WTC11 (cell line): ENCODE results near the gene SRPX. TPM values are rescaled to one million over a fixed set of nuclear protein-coding genes. Genes with fewer than 3 reads are reported as not detected.

Experiments used
- ATAC-seq: fragments of 200-7000 bp; cut with Tn5 transposase; 2 replicates; pipeline ENCODE4 v1.10.0; 2021; ENCODE audit warnings: mild to moderate bottlenecking, moderate library complexity
- CTCF ChIA-PET: fragments of 300-600 bp; sonication (Branson Sonifier 250); formaldehyde crosslinking; loops from one replicate; lab custom pipeline; 2021; ENCODE audit warnings: antibody characterized with exemption; lab: Charles Lee
- POLR2A ChIA-PET: fragments of 350-600 bp; sonication (Branson Sonifier 250); formaldehyde crosslinking; loops from one replicate; lab custom pipeline; 2021; ENCODE audit warnings: antibody characterized with exemption; lab: Charles Lee
- DNase-seq: peaks from one replicate; pipeline ENCODE4 v3.0.0; 2021; ENCODE audit warnings: low spot score
- H3K27ac Mint-ChIP-seq: 2 replicates; pipeline ENCODE4 v1.8.0; 2021; ENCODE audit warnings: mixed read lengths
- H3K27me3 Mint-ChIP-seq: 2 replicates; pipeline ENCODE4 v1.8.0; 2021; ENCODE audit warnings: low read depth, mild to moderate bottlenecking, moderate library complexity, mixed read lengths
- H3K36me3 Mint-ChIP-seq: 2 replicates; pipeline ENCODE4 v1.8.0; 2021; ENCODE audit warnings: mixed read lengths
- H3K4me1 Mint-ChIP-seq: 2 replicates; pipeline ENCODE4 v1.8.0; 2022; ENCODE audit warnings: mixed read lengths
- H3K4me3 Mint-ChIP-seq: 2 replicates; pipeline ENCODE4 v1.8.0; 2021; ENCODE audit warnings: mild to moderate bottlenecking, moderate library complexity, mixed read lengths
- H3K9me3 Mint-ChIP-seq: 2 replicates; pipeline ENCODE4 v1.8.0; 2021; ENCODE audit warnings: mixed read lengths
- E2F4 ChIP-seq: sonication (generic); formaldehyde crosslinking; IDR thresholded peaks from 2 replicates; pipeline ENCODE4 v1.8.1; 2022; ENCODE audit warnings: low read depth, mild to moderate bottlenecking, moderate library complexity, missing genetic modification reagents, borderline replicate concordance
- ELF4 ChIP-seq: sonication (generic); formaldehyde crosslinking; IDR thresholded peaks from 2 replicates; pipeline ENCODE4 v1.8.1; 2022; ENCODE audit warnings: low read depth, mild to moderate bottlenecking, moderate library complexity, missing genetic modification reagents
- EMX1 ChIP-seq: fragments of 250-450 bp; sonication (Bioruptor Pico); IDR thresholded peaks from 2 replicates; pipeline ENCODE4 v1.8.0; 2021; ENCODE audit warnings: mild to moderate bottlenecking
- ERG ChIP-seq: fragments of 250-450 bp; sonication (Bioruptor Pico); IDR thresholded peaks from 2 replicates; pipeline ENCODE4 v1.8.0; 2021; ENCODE audit warnings: mild to moderate bottlenecking
- ESRRA ChIP-seq: sonication (generic); formaldehyde crosslinking; IDR thresholded peaks from 2 replicates; pipeline ENCODE4 v1.8.1; 2022; ENCODE audit warnings: mild to moderate bottlenecking, missing genetic modification reagents, borderline replicate concordance
- ETV6 ChIP-seq: sonication (generic); formaldehyde crosslinking; IDR thresholded peaks from 2 replicates; pipeline ENCODE4 v1.8.1; 2022; ENCODE audit warnings: mild to moderate bottlenecking, missing genetic modification reagents
- FOXJ3 ChIP-seq: sonication (generic); formaldehyde crosslinking; IDR thresholded peaks from 2 replicates; pipeline ENCODE4 v1.9.0; 2021; ENCODE audit warnings: missing genetic modification reagents, mild to moderate bottlenecking, borderline replicate concordance
- FOXP1 ChIP-seq: sonication (generic); formaldehyde crosslinking; IDR thresholded peaks from 2 replicates; pipeline ENCODE4 v1.8.0; 2022; ENCODE audit warnings: missing genetic modification reagents, mild to moderate bottlenecking, moderate library complexity, borderline replicate concordance
- GTF2I ChIP-seq: fragments of 250-450 bp; sonication (Bioruptor Pico); conservative IDR thresholded peaks from 2 replicates; pipeline ENCODE4 v1.4.0; 2021; ENCODE audit warnings: mild to moderate bottlenecking
- JAZF1 ChIP-seq: fragments of 250-450 bp; sonication (Bioruptor Pico); IDR thresholded peaks from 2 replicates; pipeline ENCODE4 v1.9.0; 2021; ENCODE audit warnings: moderate library complexity, mild to moderate bottlenecking, inconsistent platforms
- MYBL2 ChIP-seq: sonication (generic); formaldehyde crosslinking; IDR thresholded peaks from 2 replicates; pipeline ENCODE4 v1.8.1; 2023; ENCODE audit warnings: mild to moderate bottlenecking, moderate library complexity, missing genetic modification reagents
- NFATC4 ChIP-seq: fragments of 250-450 bp; sonication (Bioruptor Pico); IDR thresholded peaks from 2 replicates; pipeline ENCODE4 v1.9.0; 2021; ENCODE audit warnings: mild to moderate bottlenecking
- NFE2L1 ChIP-seq: sonication (generic); formaldehyde crosslinking; IDR thresholded peaks from 2 replicates; pipeline ENCODE4 v1.8.1; 2023; ENCODE audit warnings: missing genetic modification reagents
- NR1H2 ChIP-seq: sonication (generic); formaldehyde crosslinking; IDR thresholded peaks from 2 replicates; pipeline ENCODE4 v1.9.0; 2021; ENCODE audit warnings: mild to moderate bottlenecking, moderate library complexity, missing genetic modification reagents
- NR3C1 ChIP-seq: sonication (generic); formaldehyde crosslinking; conservative IDR thresholded peaks from 2 replicates; pipeline ENCODE4 v1.8.1; 2023; ENCODE audit warnings: low read depth, mild to moderate bottlenecking, missing genetic modification reagents
- SOX15 ChIP-seq: fragments of 250-450 bp; sonication (Bioruptor Pico); IDR thresholded peaks from 2 replicates; pipeline ENCODE4 v1.9.0; 2021; ENCODE audit warnings: mild to moderate bottlenecking
- TCF7 ChIP-seq: sonication (generic); formaldehyde crosslinking; IDR thresholded peaks from 2 replicates; pipeline ENCODE4 v1.8.0; 2022; ENCODE audit warnings: mild to moderate bottlenecking, low read depth, missing genetic modification reagents, moderate library complexity
- TEAD4 ChIP-seq: sonication (generic); formaldehyde crosslinking; IDR thresholded peaks from 2 replicates; pipeline ENCODE4 v1.8.0; 2022; ENCODE audit warnings: mild to moderate bottlenecking, missing genetic modification reagents
- ZNF317 ChIP-seq: sonication (generic); formaldehyde crosslinking; IDR thresholded peaks from 2 replicates; pipeline ENCODE4 v1.8.1; 2023; ENCODE audit warnings: low read depth, mild to moderate bottlenecking, moderate library complexity, missing genetic modification reagents, borderline replicate concordance
- ZNF671 ChIP-seq: fragments of 250-450 bp; sonication (Bioruptor Pico); IDR thresholded peaks from 2 replicates; pipeline ENCODE4 v1.8.0; 2021; ENCODE audit warnings: mild to moderate bottlenecking
- total RNA-seq: library from RNA; stranded (reverse); gene quantifications from 3 replicates; pipeline ENCODE4 v1.2.3, GENCODE V29; 2021
- TF ChIP-seq, protein P1 (sequence below): sonication (generic); formaldehyde crosslinking; IDR thresholded peaks from 2 replicates; pipeline ENCODE4 v1.8.1; 2022; ENCODE audit warnings: missing genetic modification reagents, borderline replicate concordance
- TF ChIP-seq, protein P2 (sequence below): sonication (generic); formaldehyde crosslinking; IDR thresholded peaks from 2 replicates; pipeline ENCODE4 v1.8.0; 2022; ENCODE audit warnings: mild to moderate bottlenecking, missing genetic modification reagents
- TF ChIP-seq, protein P3 (sequence below): sonication (generic); formaldehyde crosslinking; IDR thresholded peaks from 2 replicates; pipeline ENCODE4 v1.8.1; 2023; ENCODE audit warnings: mild to moderate bottlenecking, missing genetic modification reagents, borderline replicate concordance
- TF ChIP-seq, protein P4 (sequence below): sonication (generic); formaldehyde crosslinking; IDR thresholded peaks from 2 replicates; pipeline ENCODE4 v1.8.1; 2023; ENCODE audit warnings: mild to moderate bottlenecking, missing genetic modification reagents
- TF ChIP-seq, protein P5 (sequence below): sonication (generic); formaldehyde crosslinking; IDR thresholded peaks from 2 replicates; pipeline ENCODE4 v1.8.1; 2023; ENCODE audit warnings: mild to moderate bottlenecking, missing genetic modification reagents

Gene SRPX
- total RNA-seq, 1 experiment from 2014 or later: 7.7 TPM

GRCh38 chrX:38221391-38221929, 789 bp upstream of the SRPX start:
- peak overlapping the region; percentile 74 for H3K4me3 Mint-ChIP-seq
- DNase-seq (no peak), ATAC-seq (no peak)
- H3K9me3 Mint-ChIP-seq: no peaks in the 10 kb centered on the region
- H3K4me1 Mint-ChIP-seq: peaks cover 18% of the 10 kb centered on the region
- no peaks in the 10 kb centered on the region for H3K36me3 Mint-ChIP-seq
- no peak overlapping the region for H3K27ac Mint-ChIP-seq
- TF ChIP-seq ETV6 (CRISPR knock-in tag) (no peak), MYBL2 (CRISPR knock-in tag) (no peak), ERG (CRISPR knock-in tag) (no peak), GTF2I (no peak), FOXJ3 (CRISPR knock-in tag) (no peak), NR1H2 (CRISPR knock-in tag) (no peak), JAZF1 (no peak), NFATC4 (CRISPR knock-in tag) (no peak), E2F4 (no peak), ELF4 (CRISPR knock-in tag) (no peak), TEAD4 (no peak), ZNF671 (CRISPR knock-in tag) (no peak), SOX15 (CRISPR knock-in tag) (no peak), FOXP1 (CRISPR knock-in tag) (no peak), ZNF317 (CRISPR knock-in tag) (no peak)
- TF ChIP-seq, protein P1, sequence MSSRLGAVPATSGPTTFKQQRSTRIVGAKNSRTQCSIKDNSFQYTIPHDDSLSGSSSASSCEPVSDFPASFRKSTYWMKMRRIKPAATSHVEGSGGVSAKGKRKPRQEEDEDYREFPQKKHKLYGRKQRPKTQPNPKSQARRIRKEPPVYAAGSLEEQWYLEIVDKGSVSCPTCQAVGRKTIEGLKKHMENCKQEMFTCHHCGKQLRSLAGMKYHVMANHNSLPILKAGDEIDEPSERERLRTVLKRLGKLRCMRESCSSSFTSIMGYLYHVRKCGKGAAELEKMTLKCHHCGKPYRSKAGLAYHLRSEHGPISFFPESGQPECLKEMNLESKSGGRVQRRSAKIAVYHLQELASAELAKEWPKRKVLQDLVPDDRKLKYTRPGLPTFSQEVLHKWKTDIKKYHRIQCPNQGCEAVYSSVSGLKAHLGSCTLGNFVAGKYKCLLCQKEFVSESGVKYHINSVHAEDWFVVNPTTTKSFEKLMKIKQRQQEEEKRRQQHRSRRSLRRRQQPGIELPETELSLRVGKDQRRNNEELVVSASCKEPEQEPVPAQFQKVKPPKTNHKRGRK (CRISPR knock-in tag): no peak
- TF ChIP-seq, protein P2, sequence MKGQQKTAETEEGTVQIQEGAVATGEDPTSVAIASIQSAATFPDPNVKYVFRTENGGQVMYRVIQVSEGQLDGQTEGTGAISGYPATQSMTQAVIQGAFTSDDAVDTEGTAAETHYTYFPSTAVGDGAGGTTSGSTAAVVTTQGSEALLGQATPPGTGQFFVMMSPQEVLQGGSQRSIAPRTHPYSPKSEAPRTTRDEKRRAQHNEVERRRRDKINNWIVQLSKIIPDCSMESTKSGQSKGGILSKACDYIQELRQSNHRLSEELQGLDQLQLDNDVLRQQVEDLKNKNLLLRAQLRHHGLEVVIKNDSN (CRISPR knock-in tag): no peak
- TF ChIP-seq, protein P3, sequence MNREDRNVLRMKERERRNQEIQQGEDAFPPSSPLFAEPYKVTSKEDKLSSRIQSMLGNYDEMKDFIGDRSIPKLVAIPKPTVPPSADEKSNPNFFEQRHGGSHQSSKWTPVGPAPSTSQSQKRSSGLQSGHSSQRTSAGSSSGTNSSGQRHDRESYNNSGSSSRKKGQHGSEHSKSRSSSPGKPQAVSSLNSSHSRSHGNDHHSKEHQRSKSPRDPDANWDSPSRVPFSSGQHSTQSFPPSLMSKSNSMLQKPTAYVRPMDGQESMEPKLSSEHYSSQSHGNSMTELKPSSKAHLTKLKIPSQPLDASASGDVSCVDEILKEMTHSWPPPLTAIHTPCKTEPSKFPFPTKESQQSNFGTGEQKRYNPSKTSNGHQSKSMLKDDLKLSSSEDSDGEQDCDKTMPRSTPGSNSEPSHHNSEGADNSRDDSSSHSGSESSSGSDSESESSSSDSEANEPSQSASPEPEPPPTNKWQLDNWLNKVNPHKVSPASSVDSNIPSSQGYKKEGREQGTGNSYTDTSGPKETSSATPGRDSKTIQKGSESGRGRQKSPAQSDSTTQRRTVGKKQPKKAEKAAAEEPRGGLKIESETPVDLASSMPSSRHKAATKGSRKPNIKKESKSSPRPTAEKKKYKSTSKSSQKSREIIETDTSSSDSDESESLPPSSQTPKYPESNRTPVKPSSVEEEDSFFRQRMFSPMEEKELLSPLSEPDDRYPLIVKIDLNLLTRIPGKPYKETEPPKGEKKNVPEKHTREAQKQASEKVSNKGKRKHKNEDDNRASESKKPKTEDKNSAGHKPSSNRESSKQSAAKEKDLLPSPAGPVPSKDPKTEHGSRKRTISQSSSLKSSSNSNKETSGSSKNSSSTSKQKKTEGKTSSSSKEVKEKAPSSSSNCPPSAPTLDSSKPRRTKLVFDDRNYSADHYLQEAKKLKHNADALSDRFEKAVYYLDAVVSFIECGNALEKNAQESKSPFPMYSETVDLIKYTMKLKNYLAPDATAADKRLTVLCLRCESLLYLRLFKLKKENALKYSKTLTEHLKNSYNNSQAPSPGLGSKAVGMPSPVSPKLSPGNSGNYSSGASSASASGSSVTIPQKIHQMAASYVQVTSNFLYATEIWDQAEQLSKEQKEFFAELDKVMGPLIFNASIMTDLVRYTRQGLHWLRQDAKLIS: no peak
- TF ChIP-seq, all 79 proteins: peak for 0
- H3K27me3 Mint-ChIP-seq: peaks cover 50% of the 10 kb centered on the region
- POLR2A ChIA-PET: no interaction called here
- CTCF ChIA-PET: no interaction called here

GRCh38 chrX:38220024-38220414, 652 bp downstream of the SRPX start:
- H3K36me3 Mint-ChIP-seq: no peaks in the 10 kb centered on the region
- POLR2A ChIA-PET: no interaction called here
- DNase-seq (peak; percentile 37), ATAC-seq (peak; percentile 60)
- H3K4me1 Mint-ChIP-seq: peaks cover 13% of the 10 kb centered on the region
- no peaks in the 10 kb centered on the region for H3K9me3 Mint-ChIP-seq
- no peak overlapping the region for H3K27ac Mint-ChIP-seq
- H3K4me3 Mint-ChIP-seq: peak overlapping the region; percentile 74
- peaks cover 50% of the 10 kb centered on the region for H3K27me3 Mint-ChIP-seq
- CTCF ChIA-PET: interaction anchor here (0.6 to 2.3 kb wide), 6 partner anchors 40 to 474 kb away, joined by 3 to 13 read pairs (median 4); partner anchors contain the start of gene RPGR
- TF ChIP-seq NR1H2 (CRISPR knock-in tag): no peak
- TF ChIP-seq TCF7: no peak
- TF ChIP-seq ESRRA (CRISPR knock-in tag): no peak
- no peak for TF ChIP-seq NR3C1
- no peak for TF ChIP-seq EMX1
- TF ChIP-seq NFE2L1 (CRISPR knock-in tag): no peak
- TF ChIP-seq, protein P4, sequence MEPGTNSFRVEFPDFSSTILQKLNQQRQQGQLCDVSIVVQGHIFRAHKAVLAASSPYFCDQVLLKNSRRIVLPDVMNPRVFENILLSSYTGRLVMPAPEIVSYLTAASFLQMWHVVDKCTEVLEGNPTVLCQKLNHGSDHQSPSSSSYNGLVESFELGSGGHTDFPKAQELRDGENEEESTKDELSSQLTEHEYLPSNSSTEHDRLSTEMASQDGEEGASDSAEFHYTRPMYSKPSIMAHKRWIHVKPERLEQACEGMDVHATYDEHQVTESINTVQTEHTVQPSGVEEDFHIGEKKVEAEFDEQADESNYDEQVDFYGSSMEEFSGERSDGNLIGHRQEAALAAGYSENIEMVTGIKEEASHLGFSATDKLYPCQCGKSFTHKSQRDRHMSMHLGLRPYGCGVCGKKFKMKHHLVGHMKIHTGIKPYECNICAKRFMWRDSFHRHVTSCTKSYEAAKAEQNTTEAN: no peak
- TF ChIP-seq, protein P5, sequence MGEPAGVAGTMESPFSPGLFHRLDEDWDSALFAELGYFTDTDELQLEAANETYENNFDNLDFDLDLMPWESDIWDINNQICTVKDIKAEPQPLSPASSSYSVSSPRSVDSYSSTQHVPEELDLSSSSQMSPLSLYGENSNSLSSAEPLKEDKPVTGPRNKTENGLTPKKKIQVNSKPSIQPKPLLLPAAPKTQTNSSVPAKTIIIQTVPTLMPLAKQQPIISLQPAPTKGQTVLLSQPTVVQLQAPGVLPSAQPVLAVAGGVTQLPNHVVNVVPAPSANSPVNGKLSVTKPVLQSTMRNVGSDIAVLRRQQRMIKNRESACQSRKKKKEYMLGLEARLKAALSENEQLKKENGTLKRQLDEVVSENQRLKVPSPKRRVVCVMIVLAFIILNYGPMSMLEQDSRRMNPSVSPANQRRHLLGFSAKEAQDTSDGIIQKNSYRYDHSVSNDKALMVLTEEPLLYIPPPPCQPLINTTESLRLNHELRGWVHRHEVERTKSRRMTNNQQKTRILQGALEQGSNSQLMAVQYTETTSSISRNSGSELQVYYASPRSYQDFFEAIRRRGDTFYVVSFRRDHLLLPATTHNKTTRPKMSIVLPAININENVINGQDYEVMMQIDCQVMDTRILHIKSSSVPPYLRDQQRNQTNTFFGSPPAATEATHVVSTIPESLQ (CRISPR knock-in tag): no peak
